NCI-H2029 (cell line): Measurements from ENCODE around the gene GRIK3.
"Not testable (repeated sequence)": the region's sequence is repeated elsewhere in the genome, so short reads cannot be mapped to it uniquely, and the experiment has no call there.

Experiments
- DNase-seq: peaks from one replicate; lab custom pipeline; 2025; lab: John Stamatoyannopoulos, UW

Gene GRIK3

DNA sequence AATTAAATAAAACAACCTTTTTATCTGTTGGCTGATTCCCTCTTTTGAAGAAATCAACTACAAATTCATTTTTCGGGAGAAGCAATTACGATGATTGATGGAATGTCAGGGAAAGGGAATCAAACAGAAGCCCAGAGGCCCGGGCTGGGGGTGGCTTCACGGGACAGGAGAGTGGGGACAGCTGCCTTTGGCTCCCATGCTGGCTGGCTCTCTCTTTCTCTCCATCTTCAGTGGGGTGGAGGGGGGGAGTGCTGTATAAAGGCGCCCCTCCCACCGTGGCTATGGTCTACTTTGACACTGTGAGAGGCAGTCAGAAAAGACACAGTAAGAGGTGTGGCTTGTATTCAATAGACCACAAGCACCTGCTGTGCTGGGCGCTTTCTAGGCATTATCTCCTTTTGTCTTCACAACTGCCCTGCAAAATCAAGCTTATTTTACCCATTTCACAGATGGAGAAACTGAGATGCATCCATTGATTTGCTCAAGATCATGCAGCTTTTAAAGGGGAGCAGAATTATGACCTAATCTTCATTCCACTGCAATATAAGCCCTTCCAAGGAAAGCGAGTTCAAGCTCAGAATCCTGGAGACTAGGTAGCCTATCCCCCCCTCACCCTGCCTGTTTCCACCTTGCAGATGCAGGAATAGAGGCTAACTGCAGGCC, 92.9 kb downstream of the GRIK3 start:
- peak; percentile 40 for DNase-seq

DNA sequence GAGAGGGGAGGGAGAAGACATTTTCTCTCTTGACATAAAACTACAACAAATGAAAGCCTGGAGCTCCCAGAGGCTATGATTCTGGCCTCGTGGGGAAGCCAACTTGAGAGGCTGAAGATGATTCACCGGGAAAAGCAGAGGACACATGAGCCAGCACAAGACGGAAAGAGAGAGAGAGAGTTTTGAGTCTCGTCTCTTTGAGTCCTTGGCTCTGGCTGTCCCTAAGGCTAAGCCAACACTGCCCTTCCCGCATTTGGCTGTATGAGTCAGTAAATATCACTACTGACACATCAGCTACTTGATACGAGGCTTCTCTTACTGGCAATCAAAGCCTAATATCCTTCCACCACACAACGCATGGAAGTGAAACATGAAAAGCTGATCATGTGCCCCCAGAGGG, 95.5 kb downstream of the GRIK3 start:
- peak; percentile 54 for DNase-seq

DNA sequence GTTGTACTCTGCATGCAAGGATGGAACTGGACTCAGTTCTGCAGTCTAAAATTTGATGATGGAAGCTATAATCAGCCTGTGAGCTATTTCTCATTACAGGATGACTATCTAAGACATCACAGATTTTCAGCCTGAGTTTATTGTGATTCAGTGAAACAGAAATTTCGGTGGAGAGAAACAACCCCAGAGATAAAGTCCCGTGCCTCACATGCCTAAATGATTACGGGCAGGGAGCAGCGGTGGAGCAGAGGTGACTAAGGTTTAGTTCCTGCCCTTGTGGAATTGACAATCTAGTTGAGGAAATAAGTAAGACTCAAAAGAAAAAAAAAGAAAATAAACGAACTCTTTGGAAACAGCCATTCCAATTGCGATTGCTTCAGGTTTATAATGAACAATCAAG, 96.9 kb downstream of the GRIK3 start:
- DNase-seq, result no peak

DNA sequence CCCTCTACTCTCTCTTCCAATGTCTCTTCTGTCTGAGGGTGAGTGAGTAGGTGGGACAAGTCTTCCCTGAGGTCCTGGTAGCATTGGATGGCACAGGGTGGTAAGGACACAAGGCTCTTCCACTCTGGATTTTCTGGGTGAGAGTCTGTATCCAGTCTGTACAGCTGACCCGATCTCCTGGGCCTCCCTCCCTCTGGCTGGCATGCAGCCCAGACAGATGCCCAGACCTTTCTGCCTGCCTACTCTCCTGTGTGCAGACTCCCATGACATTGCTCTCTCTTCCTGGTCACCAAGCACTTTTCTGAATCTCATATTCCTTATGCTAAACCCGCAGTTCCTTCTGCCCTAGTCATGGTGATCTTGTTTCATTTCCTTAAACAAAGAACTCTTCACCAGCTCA, 100.3 kb downstream of the GRIK3 start:
- peak; percentile 95 for DNase-seq

DNA sequence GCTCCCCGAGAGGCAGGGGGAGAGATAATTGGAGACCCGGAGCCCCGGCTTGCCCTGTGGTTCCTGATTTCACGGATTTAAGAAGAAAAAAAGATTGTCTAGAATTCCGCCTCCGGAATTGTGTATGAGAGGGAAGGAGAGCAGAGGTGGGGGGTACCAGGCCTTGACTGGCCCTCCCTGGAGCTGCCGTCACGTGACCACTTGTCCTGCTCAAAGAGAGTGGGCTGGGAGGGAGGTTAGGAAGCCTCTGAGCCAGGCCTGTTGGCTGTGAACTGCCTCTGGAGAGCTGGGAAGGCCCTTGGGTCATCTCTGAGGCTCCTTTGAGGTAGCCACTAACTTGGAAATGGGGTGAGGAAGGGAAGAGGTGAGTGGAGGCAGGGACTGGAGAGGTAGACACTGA, 106.5 kb downstream of the GRIK3 start:
- DNase-seq, result no peak

DNA sequence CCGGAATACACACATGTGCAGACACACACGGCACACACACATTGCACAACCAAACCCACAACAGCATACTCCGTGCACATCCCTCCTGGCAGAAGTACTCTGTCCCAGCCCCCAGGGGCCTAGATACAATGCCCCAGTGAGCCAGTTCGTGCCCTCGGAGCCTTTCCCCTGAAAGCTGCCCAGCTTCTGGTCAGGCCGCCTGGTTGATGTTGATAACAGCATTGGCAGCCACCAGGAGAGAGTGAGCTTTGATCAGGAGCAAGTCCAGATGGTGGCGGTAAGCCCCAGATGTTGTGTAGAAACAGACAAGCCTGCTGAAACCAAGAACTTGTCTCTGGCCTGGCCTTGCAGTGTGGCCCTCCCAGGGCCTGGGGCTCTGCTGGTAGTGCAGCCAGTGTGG, 109.1 kb downstream of the GRIK3 start:
- no peak for DNase-seq

DNA sequence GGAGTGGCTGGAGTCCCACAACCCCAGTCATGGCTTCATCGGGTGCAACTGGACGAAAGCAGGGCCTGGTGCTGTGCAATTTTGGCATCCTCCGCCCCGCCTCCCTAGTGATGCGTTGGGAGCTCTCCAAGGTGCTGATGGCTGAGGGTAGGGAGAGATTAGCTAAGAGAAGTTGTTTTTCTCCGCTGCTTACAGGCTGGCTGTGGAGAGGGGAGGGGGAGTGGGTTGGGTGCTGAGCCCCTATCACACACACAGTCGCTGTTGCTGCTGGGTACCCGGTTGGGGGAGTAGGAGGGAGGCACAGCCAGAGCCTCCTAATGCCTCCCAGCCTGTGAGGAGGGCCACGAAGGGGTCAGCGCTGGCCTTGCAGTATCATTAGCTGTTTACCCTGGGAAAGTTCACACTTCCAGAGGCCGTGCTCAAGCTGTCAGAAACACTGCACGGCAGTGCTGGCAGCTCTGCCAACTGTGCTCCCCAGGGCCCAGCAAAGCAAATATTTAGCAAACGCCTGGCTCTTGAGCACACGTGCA, 110.0 kb downstream of the GRIK3 start:
- DNase-seq, result peak; percentile 87

DNA sequence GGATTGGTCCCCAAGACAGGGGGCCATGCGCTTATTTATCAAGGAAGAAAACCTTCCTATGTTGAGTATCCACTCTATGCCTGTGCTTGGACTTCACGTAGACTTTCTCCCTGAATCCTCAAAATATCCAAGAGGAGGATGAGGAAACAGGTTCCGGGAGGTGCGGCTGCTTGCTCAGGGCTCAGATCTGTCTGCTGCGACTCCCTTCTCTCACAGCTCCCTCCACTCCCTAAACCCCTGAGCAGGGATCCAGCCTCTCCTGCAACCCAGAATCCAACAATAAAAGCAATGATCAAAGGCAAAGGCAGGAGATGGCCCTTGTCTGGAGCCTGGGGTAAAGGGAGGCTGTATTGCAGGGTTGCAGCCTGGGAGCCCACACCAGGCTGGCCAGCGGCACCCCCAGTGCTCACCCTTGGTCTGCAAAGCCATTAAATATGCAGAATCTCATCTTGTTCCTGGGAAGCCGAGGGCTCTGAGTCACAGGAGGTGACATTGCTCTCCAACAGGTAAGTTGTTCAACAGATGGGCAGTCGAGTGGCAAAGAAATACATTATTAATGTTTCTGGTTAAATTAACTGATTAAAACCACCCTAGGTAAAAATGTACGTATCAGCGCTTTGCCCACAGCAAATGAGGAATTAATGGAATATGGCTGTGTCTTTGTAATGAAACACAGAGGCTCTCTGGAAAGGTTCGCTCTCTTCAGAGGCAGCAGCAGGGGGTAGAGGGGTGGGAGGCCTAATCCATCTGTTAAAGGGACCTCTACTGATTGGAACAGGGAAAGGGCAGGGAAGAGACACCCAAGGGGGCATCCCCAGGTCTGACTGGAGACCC, 111.5 kb downstream of the GRIK3 start:
- no peak for DNase-seq

DNA sequence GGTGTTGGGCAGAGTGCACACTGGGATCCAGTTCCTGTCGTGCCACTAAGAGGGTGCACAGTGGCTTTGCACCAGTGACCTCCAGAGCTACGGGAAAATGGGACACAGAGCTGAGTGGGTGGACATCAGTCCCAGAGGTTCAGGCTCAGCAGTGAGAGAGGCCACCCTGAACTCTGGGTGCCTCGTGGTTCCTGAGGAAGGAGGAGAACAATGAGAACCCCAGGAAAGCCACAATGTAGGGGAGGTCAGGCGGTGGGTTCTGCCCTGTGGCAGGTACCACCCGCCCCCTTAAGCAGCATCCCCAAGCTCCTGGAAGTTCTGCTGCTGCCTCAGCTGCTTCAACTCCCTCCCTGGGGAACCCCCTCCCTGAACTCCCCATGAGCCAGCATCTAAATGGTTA, 112.2 kb downstream of the GRIK3 start:
- no peak for DNase-seq

DNA sequence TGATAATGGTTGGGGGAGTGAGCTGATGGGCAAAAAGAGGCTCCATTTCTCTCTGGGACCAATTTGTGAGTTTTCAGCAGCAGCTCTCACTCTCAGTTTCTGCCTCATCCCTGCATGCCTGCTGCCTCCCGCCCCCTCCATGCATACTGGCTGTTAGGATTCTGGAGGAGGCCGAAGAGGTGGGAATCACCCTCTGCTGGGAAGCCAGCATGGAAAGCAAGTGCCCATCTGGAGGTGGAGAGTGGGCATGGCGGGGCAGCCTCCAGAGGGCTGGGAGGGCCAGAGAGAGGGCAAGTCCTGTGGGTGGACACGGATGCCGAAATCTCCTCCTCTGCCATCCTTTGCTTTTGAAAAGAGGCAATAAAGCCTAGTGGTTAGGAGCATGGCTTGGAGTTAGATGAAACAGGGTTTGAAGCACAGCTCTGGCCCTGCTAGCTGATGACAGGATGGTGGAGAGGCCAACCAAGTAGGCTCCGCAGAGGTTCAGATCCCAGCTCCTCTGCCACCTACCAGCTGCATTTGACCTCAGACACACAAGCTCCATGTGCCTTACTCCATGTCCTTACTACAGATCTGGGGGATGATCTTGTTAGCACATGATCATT, 113.4 kb downstream of the GRIK3 start:
- DNase-seq, result no peak

DNA sequence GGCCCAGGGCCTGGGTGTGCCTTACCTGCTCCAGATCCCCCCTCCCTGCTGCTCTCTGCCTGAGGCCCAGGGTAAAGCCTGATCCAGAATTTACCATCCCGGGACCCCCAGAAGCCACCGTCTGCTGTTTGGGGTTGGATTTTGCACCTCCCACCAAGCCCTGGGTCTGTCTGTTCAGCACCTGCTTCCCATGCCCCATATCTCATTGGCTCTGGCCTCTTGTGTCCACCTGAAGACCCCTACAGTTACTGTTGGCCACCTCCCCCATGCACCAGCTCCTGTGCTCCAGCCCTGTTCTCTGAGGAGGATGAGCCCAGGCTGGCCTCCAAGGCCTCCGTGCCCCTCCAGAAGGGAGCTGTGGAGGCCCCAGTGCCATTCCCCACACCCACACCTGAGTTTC, 113.9 kb downstream of the GRIK3 start:
- DNase-seq, result no peak

DNA sequence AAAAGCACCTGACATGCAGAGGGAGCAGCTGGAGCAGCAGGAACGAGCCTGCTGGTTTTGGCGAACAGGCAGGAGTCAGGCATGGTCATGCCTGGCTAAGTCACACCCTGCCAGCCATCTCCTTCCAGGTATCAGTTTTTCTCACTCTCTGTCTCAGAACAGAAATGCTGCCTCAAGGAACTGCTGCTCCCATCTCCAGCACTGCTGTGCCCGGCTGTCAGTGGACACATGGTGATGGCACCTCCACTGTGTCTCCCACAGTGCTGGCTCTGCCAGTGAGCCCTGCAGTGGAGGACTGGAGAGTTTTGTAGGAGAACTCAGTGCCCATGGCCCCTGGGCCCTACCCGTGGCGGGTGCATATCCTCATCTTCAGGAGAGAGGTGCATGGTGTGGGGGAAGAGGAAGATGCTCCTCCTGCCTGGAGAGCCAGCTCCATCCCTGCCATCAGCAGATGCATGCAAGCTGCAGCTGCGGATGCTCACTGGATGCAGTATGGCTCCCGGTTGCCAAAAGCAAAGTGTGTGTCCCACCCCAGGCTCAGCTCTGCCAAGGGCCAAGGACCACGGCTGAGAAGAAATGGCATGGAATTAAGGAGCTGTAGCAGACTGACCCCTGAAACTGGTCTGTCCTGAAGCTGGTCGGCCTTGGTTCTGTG, 114.7 kb downstream of the GRIK3 start:
- no peak for DNase-seq

DNA sequence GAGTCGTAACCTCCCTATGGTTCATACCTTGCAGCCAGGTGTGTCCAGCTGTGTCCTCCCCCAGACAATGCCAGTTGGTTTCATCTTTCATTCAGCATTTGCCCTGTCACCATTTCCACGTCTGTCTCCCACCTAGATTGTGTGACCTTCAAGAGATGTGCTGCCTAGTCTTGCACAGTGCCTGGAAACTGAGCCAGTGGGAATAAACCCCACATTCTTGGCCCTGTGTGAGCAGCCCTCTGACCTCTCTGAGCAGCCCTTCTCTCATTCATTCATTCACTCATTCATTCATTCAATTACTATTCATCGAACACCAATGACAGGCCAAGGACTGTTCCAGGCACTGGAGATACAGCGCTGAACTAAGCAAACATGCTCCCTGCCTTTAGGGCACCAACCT, 115.7 kb downstream of the GRIK3 start:
- DNase-seq, result no peak

DNA sequence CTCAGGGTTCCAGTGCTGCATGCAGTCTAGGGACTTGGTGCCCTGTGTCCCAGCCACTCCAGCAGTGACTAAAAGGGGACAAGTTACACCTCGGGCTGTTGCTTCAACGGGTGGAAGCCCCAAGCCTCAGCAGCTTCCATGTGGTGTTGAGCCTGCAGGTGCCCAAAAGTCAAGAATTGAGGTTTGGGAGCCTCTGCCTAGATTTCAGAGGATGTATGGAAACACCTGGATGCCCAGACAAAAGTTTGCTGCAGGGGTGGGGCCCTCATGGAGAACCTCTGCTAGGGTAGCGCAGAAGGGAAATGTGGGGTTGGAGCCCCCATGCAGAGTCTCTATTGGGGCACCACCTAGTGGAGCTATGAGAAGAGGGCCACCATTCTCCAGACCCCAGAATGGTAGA, 117.8 kb downstream of the GRIK3 start:
- DNase-seq, result not testable (repeated sequence)

DNA sequence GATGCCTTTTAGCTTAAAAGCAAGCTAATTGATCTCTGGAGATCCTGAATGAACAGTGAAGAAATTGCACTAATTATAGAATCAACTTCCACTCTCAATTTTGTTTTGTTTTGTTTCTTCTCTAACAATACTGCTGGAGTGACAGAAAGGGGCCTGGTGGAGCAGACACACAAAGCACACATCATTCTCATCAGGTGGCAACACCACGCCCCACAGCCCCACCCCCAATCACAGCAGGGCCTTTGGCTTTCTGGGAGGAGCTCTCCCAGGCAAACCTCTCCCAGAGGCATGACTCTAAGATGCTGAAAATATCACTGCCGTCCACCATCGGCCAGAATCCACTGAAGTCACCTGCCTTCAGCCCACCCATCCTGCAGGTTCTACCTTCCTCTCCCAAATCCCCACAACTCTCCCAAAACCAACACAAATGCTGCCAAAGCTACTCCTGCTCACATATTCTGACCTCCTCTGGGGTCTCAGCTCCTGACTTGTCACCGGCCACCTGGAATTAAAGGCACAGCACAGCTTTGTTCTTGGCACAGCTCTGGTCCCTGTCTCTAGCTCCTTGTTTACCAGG, 120.7 kb downstream of the GRIK3 start:
- DNase-seq, result peak; percentile 38

DNA sequence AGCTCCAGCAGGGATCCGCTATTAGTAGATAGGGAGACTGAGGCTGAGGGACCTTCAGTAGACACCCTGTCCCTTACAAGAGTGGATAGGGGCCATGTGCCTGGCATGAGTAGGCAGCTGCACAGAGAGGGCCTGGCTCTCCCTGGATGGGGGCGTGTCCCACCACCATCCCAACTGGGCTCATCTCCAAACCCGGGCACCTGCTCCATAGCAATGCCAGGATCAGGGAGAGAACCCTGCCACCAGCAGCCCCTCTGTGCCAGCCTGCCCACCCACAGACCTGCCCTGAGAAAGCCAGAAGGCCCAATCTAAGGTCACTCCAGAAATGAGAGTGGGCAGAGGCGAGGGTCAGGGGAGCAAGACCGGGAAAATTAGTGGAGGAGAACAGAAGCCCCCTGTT, 121.3 kb downstream of the GRIK3 start:
- peak; percentile 76 for DNase-seq

DNA sequence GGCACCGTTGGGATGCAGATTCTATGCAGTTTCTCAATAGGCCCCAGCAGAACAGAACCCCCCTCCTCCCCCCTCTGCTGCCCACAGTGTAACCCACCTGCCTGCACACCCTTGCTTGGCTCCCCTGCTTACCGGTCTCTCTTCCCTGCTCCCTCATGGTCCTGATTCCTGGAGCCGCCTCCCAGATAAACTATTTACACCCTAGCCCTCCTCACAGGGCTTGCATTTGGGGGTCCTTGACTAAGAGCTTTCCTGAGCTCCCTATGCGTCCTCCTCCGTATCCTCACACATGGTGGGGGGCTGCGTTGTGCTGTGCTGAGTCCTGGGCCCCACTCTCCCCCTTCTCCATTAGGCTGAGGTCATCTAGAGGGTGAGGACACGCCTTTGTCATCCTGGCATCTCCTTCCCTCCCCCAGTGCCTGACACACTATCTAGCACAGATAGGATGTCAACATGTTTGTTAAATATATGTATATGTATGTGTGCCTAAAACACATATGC, 121.9 kb downstream of the GRIK3 start:
- no peak for DNase-seq

DNA sequence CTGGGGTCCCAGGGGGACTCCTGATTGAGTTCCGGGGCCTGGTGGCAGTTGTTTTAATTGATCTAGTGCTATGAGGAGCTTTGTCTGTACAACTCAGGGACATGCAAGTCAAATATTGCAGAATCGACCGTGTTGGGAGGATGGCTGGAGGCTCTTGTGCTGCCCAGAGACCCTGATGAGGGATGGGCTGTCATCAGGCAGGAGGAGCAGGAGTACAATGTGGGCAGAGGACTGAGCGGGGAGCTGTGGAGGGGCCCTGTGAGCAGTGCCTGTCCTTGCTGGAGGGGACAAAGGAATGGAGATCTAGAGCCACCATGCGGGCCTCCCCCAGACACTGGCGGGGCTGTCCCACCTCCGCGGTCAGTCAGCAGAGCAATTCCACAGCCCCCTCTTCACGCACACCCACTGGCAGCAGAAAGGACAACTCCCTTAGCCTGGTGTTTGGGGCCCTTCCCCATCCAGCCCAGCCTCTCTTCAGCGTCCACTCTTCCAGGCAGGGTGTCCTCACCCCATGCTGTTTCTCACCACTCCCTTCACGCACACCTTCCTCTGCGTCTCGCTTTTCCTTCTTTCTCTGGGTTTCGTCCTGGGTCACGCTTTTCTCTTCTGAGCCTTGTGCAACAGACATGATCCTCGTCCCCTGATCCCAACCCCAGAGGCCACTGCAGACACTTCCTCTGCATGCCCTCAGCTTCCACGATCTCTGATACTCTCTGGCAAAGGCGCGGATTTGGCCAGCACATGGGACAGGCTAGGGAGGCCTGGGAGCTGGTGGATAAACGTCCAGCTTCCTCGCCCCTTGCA, 122.6 kb downstream of the GRIK3 start:
- DNase-seq, result no peak

DNA sequence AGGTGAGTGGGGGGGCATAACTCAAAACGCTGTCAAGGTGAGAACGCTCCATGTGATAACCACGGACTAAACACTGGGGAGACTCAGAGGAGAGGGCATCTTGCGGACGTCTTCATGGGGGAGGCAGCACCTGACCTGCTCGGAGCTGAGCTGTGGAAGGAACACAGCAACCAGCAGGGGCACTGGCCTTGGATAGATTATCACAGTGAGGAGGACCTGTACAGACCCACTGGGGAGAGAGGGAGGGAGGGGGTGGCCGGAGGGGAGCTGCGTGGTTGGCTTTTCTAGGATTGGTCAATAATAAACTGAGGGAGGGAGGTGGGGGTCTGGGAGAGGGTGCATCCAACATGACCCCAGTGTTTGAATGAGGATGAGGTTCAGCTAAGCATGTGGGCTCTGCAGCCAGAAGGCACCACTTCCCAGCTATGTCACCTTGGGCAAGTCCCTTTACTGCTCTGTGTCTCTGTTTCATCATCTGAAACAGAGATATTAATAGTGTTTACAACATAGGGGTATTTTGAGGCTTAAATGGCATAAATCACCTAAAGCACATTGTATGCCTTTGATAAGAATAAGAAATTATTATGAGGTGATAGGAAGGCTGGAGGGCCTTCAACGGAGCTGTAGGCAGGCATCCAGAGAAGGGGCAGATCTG, 123.3 kb downstream of the GRIK3 start:
- DNase-seq, result no peak

DNA sequence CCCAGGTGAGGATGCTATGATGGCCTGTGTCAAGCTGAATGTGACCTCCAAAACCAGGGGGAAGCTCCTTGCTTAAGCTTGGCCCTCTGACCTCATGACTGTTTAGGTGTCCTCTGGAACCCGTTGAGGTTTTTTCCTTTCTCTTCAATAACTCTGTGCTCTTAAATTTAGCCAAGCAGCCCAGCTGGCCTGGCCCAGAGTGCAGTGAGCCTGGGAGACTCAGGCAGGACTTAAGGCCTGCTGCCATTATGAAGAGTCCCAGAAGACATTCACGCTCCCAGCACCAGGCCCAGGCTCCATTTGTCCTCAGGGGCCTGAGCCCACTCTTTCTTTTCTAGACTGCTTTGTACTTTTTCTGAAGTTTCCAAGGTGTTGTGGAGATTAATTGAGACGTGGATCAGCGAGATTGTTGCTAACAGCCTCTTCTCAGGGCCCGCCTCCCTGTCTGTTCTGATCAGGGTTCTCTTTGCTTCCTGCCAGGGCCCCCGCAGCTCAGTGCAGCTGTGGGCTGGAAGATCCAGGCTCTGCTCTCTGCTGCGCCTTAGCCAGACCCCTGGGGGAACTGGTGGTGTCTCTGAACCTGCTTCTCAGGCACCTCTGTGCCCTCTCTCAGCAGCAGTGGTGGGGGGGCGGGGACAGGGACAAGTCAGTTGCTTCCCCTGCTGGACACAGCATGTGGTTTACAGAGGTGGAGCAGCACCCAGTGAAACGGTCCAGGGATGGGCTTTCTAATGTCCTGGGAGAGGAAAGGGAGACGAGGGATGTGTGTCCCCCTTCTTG, 124.2 kb downstream of the GRIK3 start:
- no peak for DNase-seq
